A549 (cell line): ENCODE measurements around the gene IL17D. TPM values are rescaled to one million over a fixed set of nuclear protein-coding genes. Genes with fewer than 3 reads are reported as not detected.

Experiments
- ATAC-seq, 2 experiments: fragments of 200-7000 bp in 1 of 2; fragments of >200 bp in 1 of 2; cut with Nextera tagmentation in 1 of 2; cut with Tn5 transposase in 1 of 2; 3 replicates each; pipeline versions ENCODE4 v1.8.0 to v1.9.1; 2018 to 2020; ENCODE audit warnings: mild to moderate bottlenecking in 1 of 2, moderate library complexity in 1 of 2
- CTCF ChIA-PET: fragments of 300-600 bp; sonication (Branson Sonifier 250); formaldehyde crosslinking; extraction: SDS; loops from one replicate; lab custom pipeline; 2021; ENCODE audit warnings: antibody characterized with exemption, inconsistent platforms; lab: Yijun Ruan, JAX
- POLR2A ChIA-PET: fragments of 350-600 bp; formaldehyde crosslinking; extraction: SDS; loops from one replicate; lab custom pipeline; 2021; ENCODE audit warnings: antibody characterized with exemption, inconsistent platforms; lab: Yijun Ruan, JAX
- DNase-seq, 2 experiments: peaks; one replicate each; pipeline versions ENCODE4 v3.0.0 to v3.0.0-alpha.2; 2011 to 2016; ENCODE audit warnings: low read depth in 1 of 2, low spot score in 1 of 2
- FAIRE-seq: peaks from 2 replicates; lab custom pipeline; 2011; peaks lifted over from hg19 to GRCh38; lab: Jason Lieb, UNC
- H3K27ac ChIP-seq, 2 experiments: fragments of >200 bp; sonication (Bioruptor Twin); formaldehyde crosslinking; 3 replicates each; pipeline ENCODE4 v1.5.1; 2016 to 2017
- H3K4me1 ChIP-seq: fragments of >200 bp; sonication (Bioruptor Twin); formaldehyde crosslinking; 3 replicates; pipeline ENCODE4 v1.6.1; 2016
- H3K4me2 ChIP-seq: fragments of >200 bp; sonication (Bioruptor Twin); formaldehyde crosslinking; 3 replicates; pipeline ENCODE4 v1.6.1; 2016
- H3K4me3 ChIP-seq: fragments of >200 bp; sonication (Bioruptor Twin); formaldehyde crosslinking; 3 replicates; pipeline ENCODE4 v1.5.1; 2016
- H3K9me3 ChIP-seq: fragments of >200 bp; sonication (Bioruptor Twin); formaldehyde crosslinking; 3 replicates; pipeline ENCODE4 v1.6.1; 2016
- ATOH8 ChIP-seq: fragments of 250-450 bp; sonication (Bioruptor Pico); IDR thresholded peaks from 2 replicates; pipeline ENCODE4 v1.5.0; 2020; ENCODE audit warnings: low read depth, mild to moderate bottlenecking, moderate library complexity
- CBX2 ChIP-seq: fragments of 200-600 bp; sonication (generic); IDR thresholded peaks from 2 replicates; pipeline ENCODE4 v1.6.1; 2016; ENCODE audit warnings: low read depth, mild to moderate bottlenecking, borderline replicate concordance
- CBX8 ChIP-seq: fragments of 200-600 bp; sonication (generic); IDR thresholded peaks from 2 replicates; pipeline ENCODE4 v1.6.1; 2016
- CHD2 ChIP-seq: fragments of 150-350 bp; IDR thresholded peaks from 2 replicates; pipeline ENCODE4 v1.6.1; 2014; ENCODE audit warnings: low read length; ENCODE audit not compliant: partially characterized antibody
- EHF ChIP-seq: fragments of 250-450 bp; sonication (Bioruptor Pico); IDR thresholded peaks from 2 replicates; pipeline ENCODE4 v1.5.0; 2020; ENCODE audit warnings: mild to moderate bottlenecking
- ELK1 ChIP-seq: fragments of 150-350 bp; IDR thresholded peaks from 2 replicates; pipeline ENCODE4 v1.6.1; 2014; ENCODE audit warnings: low read depth, mild to moderate bottlenecking, low read length
- ESRRA ChIP-seq: fragments of 150-350 bp; IDR thresholded peaks from 2 replicates; pipeline ENCODE4 v1.6.1; 2014; ENCODE audit warnings: mild to moderate bottlenecking, low read length, borderline replicate concordance
- FOSB ChIP-seq: fragments of 250-450 bp; sonication (Bioruptor Pico); IDR thresholded peaks from 2 replicates; pipeline ENCODE4 v1.5.0; 2020; ENCODE audit warnings: mild to moderate bottlenecking, moderate library complexity
- FOXS1 ChIP-seq: fragments of 250-450 bp; sonication (Bioruptor Pico); IDR thresholded peaks from 2 replicates; pipeline ENCODE4 v1.5.0; 2020; ENCODE audit warnings: mild to moderate bottlenecking, moderate library complexity
- GATA3 ChIP-seq: IDR thresholded peaks from 2 replicates; pipeline ENCODE4 v1.6.1; 2012; ENCODE audit warnings: borderline replicate concordance
- HDAC2 ChIP-seq: fragments of 200-600 bp; sonication (generic); IDR thresholded peaks from 2 replicates; pipeline ENCODE4 v1.6.1; 2016
- HEYL ChIP-seq: fragments of 250-450 bp; sonication (Bioruptor Pico); IDR thresholded peaks from 2 replicates; pipeline ENCODE4 v1.8.0; 2021; ENCODE audit warnings: mild to moderate bottlenecking, moderate library complexity
- HOXA7 ChIP-seq: fragments of 250-450 bp; sonication (Bioruptor Pico); IDR thresholded peaks from 2 replicates; pipeline ENCODE4 v1.5.0; 2020; ENCODE audit warnings: mild to moderate bottlenecking, moderate library complexity
- HOXB13 ChIP-seq: fragments of 250-450 bp; sonication (Bioruptor Pico); IDR thresholded peaks from 2 replicates; pipeline ENCODE4 v1.5.0; 2020; ENCODE audit warnings: low read depth, mild to moderate bottlenecking, moderate library complexity
- HOXB5 ChIP-seq: fragments of 250-450 bp; sonication (Bioruptor Pico); IDR thresholded peaks from 2 replicates; pipeline ENCODE4 v1.5.0; 2020; ENCODE audit warnings: mild to moderate bottlenecking, moderate library complexity
- JUN ChIP-seq, 2 experiments: fragments of >200 bp; sonication (Bioruptor Twin); formaldehyde crosslinking; IDR thresholded peaks; 2 replicates in 1 of 2; 3 replicates in 1 of 2; pipeline ENCODE4 v1.6.1; 2016 to 2017
- JUNB ChIP-seq: fragments of >200 bp; sonication (Bioruptor Twin); formaldehyde crosslinking; IDR thresholded peaks from 2 replicates; pipeline ENCODE4 v1.6.1; 2016
- KDM1A ChIP-seq: fragments of 200-600 bp; sonication (generic); IDR thresholded peaks from 2 replicates; pipeline ENCODE4 v1.6.1; 2016; ENCODE audit warnings: low read depth, mild to moderate bottlenecking
- MAX ChIP-seq: IDR thresholded peaks from 2 replicates; pipeline ENCODE4 v1.6.1; 2012
- MAZ ChIP-seq: fragments of 150-350 bp; IDR thresholded peaks from 2 replicates; pipeline ENCODE4 v1.6.1; 2014; ENCODE audit warnings: antibody characterized with exemption, low read depth, low read length, borderline replicate concordance
- NFE2L2 ChIP-seq: fragments of 150-350 bp; conservative IDR thresholded peaks from 2 replicates; pipeline ENCODE4 v1.6.1; 2014; ENCODE audit warnings: low read length
- NPAS2 ChIP-seq: fragments of 250-450 bp; sonication (Bioruptor Pico); IDR thresholded peaks from 2 replicates; pipeline ENCODE4 v1.8.0; 2022; ENCODE audit warnings: mild to moderate bottlenecking, moderate library complexity, borderline replicate concordance
- NR3C1 ChIP-seq: fragments of >200 bp; sonication (Bioruptor Twin); formaldehyde crosslinking; IDR thresholded peaks from 3 replicates; pipeline ENCODE4 v1.6.1; 2017
- PBX3 ChIP-seq: IDR thresholded peaks from 2 replicates; pipeline ENCODE4 v1.6.1; 2012
- POLR2AphosphoS2 ChIP-seq: conservative IDR thresholded peaks from 2 replicates; pipeline ENCODE4 v1.6.1; 2012; ENCODE audit warnings: low read length, improper control_type of control experiment, inconsistent platforms
- RCOR1 ChIP-seq: fragments of 150-350 bp; IDR thresholded peaks from 2 replicates; pipeline ENCODE4 v1.6.1; 2014; ENCODE audit warnings: antibody characterized with exemption, low read length, low read depth
- RFX5 ChIP-seq: fragments of 450-650 bp; IDR thresholded peaks from 2 replicates; pipeline ENCODE4 v1.7.1; 2014; ENCODE audit warnings: antibody characterized with exemption, mild to moderate bottlenecking, moderate library complexity
- RNF2 ChIP-seq: fragments of 200-600 bp; sonication (generic); IDR thresholded peaks from 2 replicates; pipeline ENCODE4 v1.6.1; 2016; ENCODE audit warnings: low read depth, mild to moderate bottlenecking, antibody characterized with exemption, moderate library complexity, borderline replicate concordance
- SMC3 ChIP-seq: fragments of >200 bp; sonication (Bioruptor Twin); formaldehyde crosslinking; IDR thresholded peaks from 3 replicates; pipeline ENCODE4 v1.6.1; 2018; ENCODE audit warnings: inconsistent platforms
- SREBF2 ChIP-seq: fragments of 450-650 bp; IDR thresholded peaks from 2 replicates; pipeline ENCODE4 v1.6.1; 2014; ENCODE audit warnings: mild to moderate bottlenecking, moderate library complexity
- TFCP2L1 ChIP-seq: fragments of 250-450 bp; sonication (Bioruptor Pico); IDR thresholded peaks from 2 replicates; pipeline ENCODE4 v1.5.0; 2021; ENCODE audit warnings: mild to moderate bottlenecking
- ZC3H11A ChIP-seq: fragments of 450-650 bp; IDR thresholded peaks from 2 replicates; pipeline ENCODE4 v1.6.1; 2014; ENCODE audit warnings: antibody characterized with exemption, mild to moderate bottlenecking
- ZSCAN20 ChIP-seq: fragments of 250-450 bp; sonication (Bioruptor Pico); IDR thresholded peaks from 2 replicates; pipeline ENCODE4 v1.8.0; 2022; ENCODE audit warnings: mild to moderate bottlenecking, moderate library complexity
- WGBS: methylation state at CpG from one replicate; pipeline ENCODE4 v1.1.6; 2017; ENCODE audit errors: missing lambda C conversion rate; 5-methylcytosine and 5-hydroxymethylcytosine counted together
- polyA plus RNA-seq, 4 experiments: library from polyadenylated mRNA; depleted of rRNA in 3 of 4; stranded (reverse); fragments of >200 nt; fragmentation: RNase III in 1 of 4; extraction: RNeasy Plus Mini Kit Qiagen cat#74134 plus additional on column Dnase treatment in 1 of 4; gene quantifications; 2 replicates in 3 of 4; 3 replicates in 1 of 4; pipeline ENCODE4 v1.2.3, GENCODE V29; 2011 to 2017

Gene IL17D
- polyA plus RNA-seq, 2 of the 4 experiments (the other 2 are of a cell fraction): 0.30 to 0.44 TPM

GRCh38 chr13:20669162-20669561 is 34.3 kb upstream of the IL17D start (continued):
- TF ChIP-seq JUN (IDR thresholded peaks at IDR 0.05) (no peak), CHD2 (no peak), JUNB (no peak), SREBF2 (no peak), SMC3 (no peak), NPAS2 (CRISPR knock-in tag) (no peak), ATOH8 (CRISPR knock-in tag) (no peak), EHF (CRISPR knock-in tag) (no peak), NFE2L2 (no peak), HEYL (CRISPR knock-in tag) (no peak)

GRCh38 chr13:20671789-20672188 is 31.7 kb upstream of the IL17D start:
- no peak overlapping the region for H3K4me3 ChIP-seq
- H3K9me3 ChIP-seq: no peaks in the 10 kb centered on the region
- DNase-seq (no peak), ATAC-seq (no peak), FAIRE-seq (no peak)
- WGBS: 75% methylated on average over 1 of the region's 1 CpG
- ChIA-PET CTCF (interaction anchor here (0.8 kb wide), 1 partner anchor 149 kb away, joined by 3 read pairs; no protein-coding TSS in a partner anchor), POLR2A (interaction anchor here (0.6 kb wide), 1 partner anchor 32 kb away, joined by 8 read pairs; no protein-coding TSS in a partner anchor)
- no peaks in the 10 kb centered on the region for H3K4me1 ChIP-seq
- no peak for TF ChIP-seq FOSB (CRISPR knock-in tag)
- TF ChIP-seq HOXB5 (CRISPR knock-in tag): no peak
- no peak for TF ChIP-seq ESRRA
- no peak overlapping the region for H3K27ac ChIP-seq
- H3K4me2 ChIP-seq: no peak overlapping the region

- POLR2A ChIA-PET: no interaction called here
- CTCF ChIA-PET: no interaction called here
Measured at GRCh38 chr13:20672772-20673171, 30.7 kb upstream of the IL17D start.

GRCh38 chr13:20673715-20674114 is 29.8 kb upstream of the IL17D start:
- TF ChIP-seq PBX3: no peak
- TF ChIP-seq MAZ: no peak
- TF ChIP-seq NPAS2 (CRISPR knock-in tag): no peak
- TF ChIP-seq ELK1: no peak
- no peak for TF ChIP-seq FOXS1 (CRISPR knock-in tag)
- no peak for TF ChIP-seq NR3C1
- no peak for TF ChIP-seq CBX2
- TF ChIP-seq MAX: no peak
- no peak for TF ChIP-seq SREBF2
- no peak for TF ChIP-seq RFX5
- no peak for TF ChIP-seq POLR2AphosphoS2
- no peak for TF ChIP-seq GATA3
- TF ChIP-seq TFCP2L1 (CRISPR knock-in tag): no peak
- TF ChIP-seq ZSCAN20 (CRISPR knock-in tag): no peak
- TF ChIP-seq CBX8: no peak
- no peak for TF ChIP-seq ZC3H11A
- ATAC-seq: no peak
- ChIA-PET CTCF (no interaction called here), POLR2A (no interaction called here)
- DNase-seq: no peak
- Histone ChIP-seq H3K27ac (no peak overlapping the region), H3K4me3 (no peak overlapping the region), H3K4me2 (no peak overlapping the region), H3K9me3 (no peaks in the 10 kb centered on the region), H3K4me1 (no peaks in the 10 kb centered on the region)
- WGBS: 74% methylated on average over 5 of the region's 5 CpGs
- no peak for FAIRE-seq

More at GRCh38 chr13:20672772-20673171, 30.7 kb upstream of the IL17D start:
- DNase-seq (no peak), ATAC-seq (no peak), FAIRE-seq (no peak)
- no peak overlapping the region for H3K4me3 ChIP-seq
- WGBS: 76% methylated on average over 2 of the region's 2 CpGs
- no peak overlapping the region for H3K27ac ChIP-seq
- H3K9me3 ChIP-seq: no peaks in the 10 kb centered on the region
- no peak for TF ChIP-seq CBX2
- no peak for TF ChIP-seq RCOR1
- no peak for TF ChIP-seq KDM1A
- TF ChIP-seq HOXB5 (CRISPR knock-in tag): no peak
- no peak for TF ChIP-seq MAZ
- no peak for TF ChIP-seq HDAC2
- TF ChIP-seq RNF2: no peak
- TF ChIP-seq HOXA7 (CRISPR knock-in tag): no peak
- no peak for TF ChIP-seq HOXB13 (CRISPR knock-in tag)
- no peaks in the 10 kb centered on the region for H3K4me1 ChIP-seq
- no peak overlapping the region for H3K4me2 ChIP-seq
